ENCODE results near the gene CIAO1.
"Not testable (repeated sequence)": the region's sequence is repeated elsewhere in the genome, so short reads cannot be mapped to it uniquely, and the experiment has no call there.

The CIAO1 gene

GRCh38 chr2:96294271-96294670 lies 28.2 kb downstream of the CIAO1 start:
- peaks cover 69 to 98% (median 85%) of the 10 kb centered on the region in 4 experiments for H3K36me3 ChIP-seq (ENCODE audit: control insufficient read depth in 4 of 4, insufficient read depth in 4 of 4, low read length in 3 of 4)
- CTCF ChIA-PET, result interaction anchor here (0.6 to 1.3 kb wide), 6 partner anchors 13 to 183 kb away, joined by 3 to 6 read pairs (median 4); no protein-coding TSS in a partner anchor

DNA sequence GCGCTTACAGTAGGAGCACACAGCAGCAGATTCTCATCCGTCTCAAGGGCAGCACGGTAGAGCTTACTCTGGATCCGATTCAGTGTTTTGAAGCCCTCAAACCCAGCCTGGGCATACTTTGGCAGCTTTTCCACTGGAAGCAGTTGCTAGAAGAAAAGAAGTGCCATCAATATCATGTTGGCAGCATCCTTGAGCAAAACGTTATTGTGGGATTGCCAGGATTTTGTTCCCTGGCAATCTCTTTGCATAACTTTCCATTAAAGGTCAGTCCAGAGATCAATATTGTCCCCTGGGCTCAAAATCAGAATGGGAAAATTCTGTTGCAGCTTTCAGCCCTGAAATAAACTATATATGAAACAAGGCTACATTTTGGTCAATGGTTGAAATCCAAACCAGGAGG lies 30.9 kb downstream of the CIAO1 start:
- WGBS (ENCODE audit: insufficient coverage), result 96% methylated on average over 5 of the region's 5 CpGs
- no peak overlapping the region for H3K4me3 ChIP-seq (ENCODE audit: control insufficient read depth in 1 of 7, extremely low read depth in 1 of 7, insufficient read depth in 4 of 7, low read depth in 2 of 7, low read length in 6 of 7)
- no peaks in the 10 kb centered on the region for H3K27me3 ChIP-seq (replicated peaks in 2 of 5; ENCODE audit: control insufficient read depth in 4 of 5, insufficient read depth in 5 of 5, low read length in 4 of 5)
- no peak for DNase-seq
- H3K9me3 ChIP-seq (ENCODE audit: control extremely low read depth in 1 of 5, control insufficient read depth in 4 of 5, insufficient read depth in 2 of 5, low read depth in 1 of 5, low read length in 4 of 5), result no peaks in the 10 kb centered on the region
- no peaks in the 10 kb centered on the region for H3K4me1 ChIP-seq (ENCODE audit: control extremely low read depth in 1 of 4, control insufficient read depth in 4 of 4, insufficient read depth in 4 of 4, low read length in 3 of 4)
- H3K36me3 ChIP-seq (ENCODE audit: control insufficient read depth in 4 of 4, insufficient read depth in 4 of 4, low read length in 3 of 4), result peaks cover 64 to 94% (median 78%) of the 10 kb centered on the region in 4 experiments
- ChIA-PET CTCF (no interaction called here), POLR2A (no interaction called here)
- H3K27ac ChIP-seq (ENCODE audit: insufficient read depth in 1 of 2, low read depth in 1 of 2, low read length in 2 of 2, poor library complexity in 1 of 2, severe bottlenecking in 2 of 2), result no peak overlapping the region

More at GRCh38 chr2:96294271-96294670, 28.2 kb downstream of the CIAO1 start:
- DNase-seq; H3K27ac ChIP-seq (ENCODE audit: insufficient read depth in 1 of 2, low read depth in 1 of 2, low read length in 2 of 2, poor library complexity in 1 of 2, severe bottlenecking in 2 of 2); POLR2A ChIA-PET; H3K9me3 ChIP-seq (ENCODE audit: control extremely low read depth in 1 of 5, control insufficient read depth in 4 of 5, insufficient read depth in 2 of 5, low read depth in 1 of 5, low read length in 4 of 5); H3K27me3 ChIP-seq (replicated peaks in 2 of 5; ENCODE audit: control insufficient read depth in 4 of 5, insufficient read depth in 5 of 5, low read length in 4 of 5); H3K4me3 ChIP-seq (ENCODE audit: control insufficient read depth in 1 of 7, extremely low read depth in 1 of 7, insufficient read depth in 4 of 7, low read depth in 2 of 7, low read length in 6 of 7); H3K4me1 ChIP-seq (ENCODE audit: control extremely low read depth in 1 of 4, control insufficient read depth in 4 of 4, insufficient read depth in 4 of 4, low read length in 3 of 4): not testable (repeated sequence)
- 98% methylated on average over 6 of the region's 8 CpGs for WGBS (ENCODE audit: insufficient coverage)

DNA sequence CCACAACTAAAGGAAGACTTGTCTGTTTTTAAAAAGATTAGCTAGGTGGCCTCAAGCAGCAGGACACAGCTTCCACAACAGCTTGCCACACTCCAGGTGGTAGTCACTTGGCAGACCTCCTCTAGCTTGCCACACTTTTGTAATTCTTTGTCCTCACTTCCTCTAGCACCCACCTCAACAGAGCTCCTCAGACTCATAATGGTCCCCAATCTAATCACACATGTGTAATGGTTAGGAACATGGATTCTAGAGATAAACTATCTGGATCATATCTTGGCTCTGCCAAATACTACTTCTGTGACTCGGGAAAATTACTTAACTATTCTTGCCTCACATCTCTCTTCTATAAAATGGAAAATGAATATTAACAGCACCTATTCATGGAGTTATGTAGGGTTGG lies 35.8 kb downstream of the CIAO1 start:
- Histone ChIP-seq H3K27me3 (replicated peaks in 2 of 5; ENCODE audit: control insufficient read depth in 4 of 5, insufficient read depth in 5 of 5, low read length in 4 of 5) (no peaks in the 10 kb centered on the region), H3K36me3 (ENCODE audit: control insufficient read depth in 4 of 4, insufficient read depth in 4 of 4, low read length in 3 of 4) (peaks cover 45 to 66% (median 56%) of the 10 kb centered on the region in 4 experiments), H3K27ac (ENCODE audit: insufficient read depth in 1 of 2, low read depth in 1 of 2, low read length in 2 of 2, poor library complexity in 1 of 2, severe bottlenecking in 2 of 2) (no peak overlapping the region), H3K4me3 (ENCODE audit: control insufficient read depth in 1 of 7, extremely low read depth in 1 of 7, insufficient read depth in 4 of 7, low read depth in 2 of 7, low read length in 6 of 7) (no peak overlapping the region), H3K4me1 (ENCODE audit: control extremely low read depth in 1 of 4, control insufficient read depth in 4 of 4, insufficient read depth in 4 of 4, low read length in 3 of 4) (peaks cover 11 to 20% (median 17%) of the 10 kb centered on the region in 4 experiments), H3K9me3 (ENCODE audit: control extremely low read depth in 1 of 5, control insufficient read depth in 4 of 5, insufficient read depth in 2 of 5, low read depth in 1 of 5, low read length in 4 of 5) (no peaks in the 10 kb centered on the region)
- ChIA-PET POLR2A (no interaction called here), CTCF (interaction anchor here (0.8 to 2.6 kb wide), 7 partner anchors 12 to 44 kb away, joined by 3 to 9 read pairs (median 4); partner anchors contain the start of gene ITPRIPL1)
- DNase-seq, result no peak
- no CpG with 5 or more reads among the region's 1 CpG for WGBS (ENCODE audit: insufficient coverage)

GRCh38 chr2:96304606-96305005 lies 38.6 kb downstream of the CIAO1 start:
- peaks cover 25 to 42% (median 33%) of the 10 kb centered on the region in 4 experiments for H3K36me3 ChIP-seq (ENCODE audit: control insufficient read depth in 4 of 4, insufficient read depth in 4 of 4, low read length in 3 of 4)
- H3K4me1 ChIP-seq (ENCODE audit: control extremely low read depth in 1 of 4, control insufficient read depth in 4 of 4, insufficient read depth in 4 of 4, low read length in 3 of 4), result peaks cover 11 to 25% (median 17%) of the 10 kb centered on the region in 4 experiments
- peak overlapping the region; percentile 74 to 94 for H3K27ac ChIP-seq (ENCODE audit: insufficient read depth in 1 of 2, low read depth in 1 of 2, low read length in 2 of 2, poor library complexity in 1 of 2, severe bottlenecking in 2 of 2)
- peak overlapping the region; percentile 77 to 97 (median 94) for H3K4me3 ChIP-seq (ENCODE audit: control insufficient read depth in 1 of 7, extremely low read depth in 1 of 7, insufficient read depth in 4 of 7, low read depth in 2 of 7, low read length in 6 of 7)
- no peaks in the 10 kb centered on the region for H3K9me3 ChIP-seq (ENCODE audit: control extremely low read depth in 1 of 5, control insufficient read depth in 4 of 5, insufficient read depth in 2 of 5, low read depth in 1 of 5, low read length in 4 of 5)
- ChIA-PET POLR2A (interaction anchor here (0.6 to 1.6 kb wide), 7 partner anchors 17 to 233 kb away, joined by 3 to 6 read pairs (median 3); partner anchors contain the start of genes ITPRIPL1, NCAPH and TMEM127), CTCF (interaction anchor here (1.3 to 2.4 kb wide), 2 partner anchors 40 to 46 kb away, joined by 3 to 10 read pairs; no protein-coding TSS in a partner anchor)
- H3K27me3 ChIP-seq (replicated peaks in 2 of 5; ENCODE audit: control insufficient read depth in 4 of 5, insufficient read depth in 5 of 5, low read length in 4 of 5), result no peaks in the 10 kb centered on the region
- DNase-seq, result no peak
- WGBS (ENCODE audit: insufficient coverage), result 89% methylated on average over 6 of the region's 11 CpGs

DNA sequence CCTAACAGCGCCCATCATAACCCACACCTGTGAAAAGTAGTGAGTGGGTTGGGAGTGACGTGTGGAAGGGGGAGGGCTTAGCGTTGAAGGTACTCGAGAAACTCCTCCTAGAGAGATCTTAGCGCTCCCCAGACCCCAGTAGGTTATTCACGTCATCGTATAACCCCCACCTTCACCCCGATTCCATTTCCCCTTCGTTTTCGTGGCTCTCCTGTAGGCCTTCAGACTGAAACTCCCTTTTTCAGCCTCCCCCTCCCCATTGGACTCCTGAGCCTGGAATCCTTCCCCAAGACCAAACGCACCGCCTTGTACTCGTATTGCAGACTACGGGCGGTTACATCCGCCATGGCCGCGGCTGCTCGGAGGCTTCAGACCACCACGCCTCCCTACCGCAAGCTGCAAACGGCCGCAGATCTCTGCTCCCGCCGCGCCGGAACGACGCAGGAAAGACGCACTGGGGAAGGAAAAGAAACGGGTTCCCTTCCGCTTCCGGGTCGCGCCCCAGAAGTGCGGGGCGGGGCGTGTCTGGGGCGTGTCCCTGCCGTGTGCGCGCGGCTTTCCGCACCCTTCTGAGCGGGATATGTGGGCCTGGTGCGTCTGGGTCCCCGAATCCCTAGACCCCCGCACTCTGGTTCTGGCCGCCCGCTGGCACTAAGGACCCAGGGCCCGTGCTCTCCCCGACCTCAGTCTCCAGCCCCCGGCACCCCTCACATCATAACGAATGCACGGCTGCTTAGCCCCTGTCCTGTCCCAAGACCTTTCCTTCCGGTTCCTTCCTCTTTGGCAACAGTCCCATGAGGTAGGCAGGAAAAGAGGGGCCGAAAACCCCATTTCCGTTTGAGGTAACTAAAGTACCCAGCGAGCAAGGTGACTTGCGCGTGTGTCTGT lies 39.3 kb downstream of the CIAO1 start, which contains the start of gene SNRNP200:
Gene SNRNP200, minus strand, starts transcription at position 456 of the 888 bp plus-strand sequence. Its CDS starts 109 bp downstream, at position 347.
- Histone ChIP-seq H3K27ac (ENCODE audit: insufficient read depth in 1 of 2, low read depth in 1 of 2, low read length in 2 of 2, poor library complexity in 1 of 2, severe bottlenecking in 2 of 2) (peak within 1 kb of the TSS; percentile 74 to 94), H3K36me3 (ENCODE audit: control insufficient read depth in 4 of 4, insufficient read depth in 4 of 4, low read length in 3 of 4) (peaks cover 23 to 35% (median 28%) of the 10 kb centered on the region in 4 experiments), H3K27me3 (replicated peaks in 2 of 5; ENCODE audit: control insufficient read depth in 4 of 5, insufficient read depth in 5 of 5, low read length in 4 of 5) (no peaks in the 10 kb centered on the region), H3K9me3 (ENCODE audit: control extremely low read depth in 1 of 5, control insufficient read depth in 4 of 5, insufficient read depth in 2 of 5, low read depth in 1 of 5, low read length in 4 of 5) (no peaks in the 10 kb centered on the region), H3K4me1 (ENCODE audit: control extremely low read depth in 1 of 4, control insufficient read depth in 4 of 4, insufficient read depth in 4 of 4, low read length in 3 of 4) (peaks cover 11 to 25% (median 17%) of the 10 kb centered on the region in 4 experiments), H3K4me3 (ENCODE audit: control insufficient read depth in 1 of 7, extremely low read depth in 1 of 7, insufficient read depth in 4 of 7, low read depth in 2 of 7, low read length in 6 of 7) (peak within 1 kb of the TSS; percentile 77 to 97 (median 94))
- DNase-seq, result peak; percentile 91 to 92 (median 91)
- WGBS (ENCODE audit: insufficient coverage), result under 1% methylated on average over 37 of the region's 61 CpGs
- CTCF ChIA-PET, result interaction anchor here (0.6 to 2.4 kb wide), 5 partner anchors 11 to 47 kb away, joined by 3 to 10 read pairs (median 4); no protein-coding TSS in a partner anchor
- POLR2A ChIA-PET, result interaction anchor here (0.6 to 1.6 kb wide), 7 partner anchors 10 to 233 kb away, joined by 3 to 6 read pairs (median 3); partner anchors contain the start of genes ITPRIPL1, NCAPH and TMEM127

DNA sequence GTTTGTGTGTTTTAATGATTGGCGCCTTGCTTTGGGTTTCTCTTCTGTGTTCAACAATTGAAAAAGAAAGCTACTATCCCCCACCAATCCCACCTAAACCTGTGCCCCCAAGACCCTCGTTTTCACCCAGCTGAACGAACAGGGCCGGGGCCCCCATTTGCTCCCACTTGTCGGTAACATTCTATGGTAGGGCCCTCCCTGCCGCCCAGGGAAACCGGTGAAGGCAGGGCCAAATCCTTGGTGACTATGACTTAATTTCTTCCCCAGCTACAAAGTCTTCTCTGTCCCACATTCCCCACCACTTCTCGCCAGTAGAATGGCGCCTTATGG lies 39.9 kb downstream of the CIAO1 start:
- no peak for DNase-seq
- WGBS (ENCODE audit: insufficient coverage), result 13% methylated on average over 5 of the region's 9 CpGs
- Histone ChIP-seq H3K9me3 (ENCODE audit: control extremely low read depth in 1 of 5, control insufficient read depth in 4 of 5, insufficient read depth in 2 of 5, low read depth in 1 of 5, low read length in 4 of 5) (no peaks in the 10 kb centered on the region), H3K4me1 (ENCODE audit: control extremely low read depth in 1 of 4, control insufficient read depth in 4 of 4, insufficient read depth in 4 of 4, low read length in 3 of 4) (peaks cover 11 to 25% (median 17%) of the 10 kb centered on the region in 4 experiments), H3K27me3 (replicated peaks in 2 of 5; ENCODE audit: control insufficient read depth in 4 of 5, insufficient read depth in 5 of 5, low read length in 4 of 5) (no peaks in the 10 kb centered on the region), H3K36me3 (ENCODE audit: control insufficient read depth in 4 of 4, insufficient read depth in 4 of 4, low read length in 3 of 4) (peaks cover 21 to 33% (median 26%) of the 10 kb centered on the region in 4 experiments), H3K4me3 (ENCODE audit: control insufficient read depth in 1 of 7, extremely low read depth in 1 of 7, insufficient read depth in 4 of 7, low read depth in 2 of 7, low read length in 6 of 7) (peak overlapping the region; percentile 77 to 97 (median 94)), H3K27ac (ENCODE audit: insufficient read depth in 1 of 2, low read depth in 1 of 2, low read length in 2 of 2, poor library complexity in 1 of 2, severe bottlenecking in 2 of 2) (peak overlapping the region; percentile 74 to 94)
- ChIA-PET CTCF (interaction anchor here (0.6 to 2.4 kb wide), 5 partner anchors 10 to 39 kb away, joined by 3 to 10 read pairs (median 4); no protein-coding TSS in a partner anchor), POLR2A (interaction anchor here (0.7 to 1.6 kb wide), 4 partner anchors 10 to 232 kb away, joined by 3 to 6 read pairs (median 4); partner anchors contain the start of gene ITPRIPL1)
